ENCODE data around the gene ACD. TPM values are rescaled to one million over a fixed set of nuclear protein-coding genes. Genes with fewer than 3 reads are reported as not detected.
A peak's percentile ranks its signal among the peaks of the same experiment; 100 is the strongest.

Gene ACD
- total and polyA plus RNA-seq, 2 of the 4 experiments (the other 2 are of a cell fraction) = 15.6 to 31.1 TPM

- H3K9me1 ChIP-seq (ENCODE audit: insufficient read depth, low read length) = peaks cover 3% of the 10 kb centered on the region; the same call in 1 of the 2 replicates
- ChIA-PET POLR2A (ENCODE audit: unreplicated experiment) (no interaction called here), CTCF (no interaction called here)
- 0 out of 2 replicates have a peak overlapping the region, but pooled peaks have one; percentile 38 for H3K9ac ChIP-seq (ENCODE audit: low read depth, low read length)
- H2BK5ac ChIP-seq (ENCODE audit: low read depth, low read length, poor library complexity, severe bottlenecking) = no peak overlapping the region
- peak overlapping the region; percentile 71 for H2AFZ ChIP-seq (replicated peaks; ENCODE audit: low read length, poor library complexity)
- H4K8ac ChIP-seq (ENCODE audit: low read depth in 2 of 2, low read length in 2 of 2) = no peak overlapping the region
- no peak overlapping the region for H3K4ac ChIP-seq (ENCODE audit: low read depth, low read length)
- no peak overlapping the region for H2AK5ac ChIP-seq (ENCODE audit: low read depth, low read length)
- H3K4me3 ChIP-seq (ENCODE audit: insufficient read depth, low read depth, low read length) = peak overlapping the region; percentile 51
- H2BK120ac ChIP-seq (ENCODE audit: low read depth, low read length) = no peak overlapping the region
- peaks cover 0 to 3% of the 10 kb centered on the region in 2 experiments; a peak in 1 of 4 replicates for H3K79me1 ChIP-seq (ENCODE audit: low read depth in 1 of 2, low read length in 2 of 2)
- 0 out of 2 replicates have a peak, but pooled peaks cover 1% of the 10 kb centered on the region for H3K36me3 ChIP-seq (ENCODE audit: control insufficient read depth, insufficient read depth, low read length)
- 0% methylated on average over 4 of the region's 68 CpGs; no CpG with 5 or more reads in 1 of the 2 experiments for WGBS, 2 experiments (ENCODE audit: extremely low coverage in 2 of 2, insufficient read length in 1 of 2)
- peaks cover 9% of the 10 kb centered on the region for H4K20me1 ChIP-seq (ENCODE audit: insufficient read depth, low read length)
- ATAC-seq (ENCODE audit: low read depth) (peak; percentile 58), DNase-seq (no peak)
- H3K27ac ChIP-seq (ENCODE audit: insufficient read depth, low read length) = no peak overlapping the region; the same call in 1 of the 2 replicates
- no peak overlapping the region for H3K14ac ChIP-seq (replicated peaks; ENCODE audit: low read depth, low read length)
- no peaks in the 10 kb centered on the region for H3K9me3 ChIP-seq (ENCODE audit: control insufficient read depth, insufficient read depth, low read length)
- in situ Hi-C loops (cut with MboI; ENCODE audit: low sequenced_read_pairs) (no loop called here), dilution Hi-C loops (cut with HindIII; ENCODE audit: low sequenced_read_pairs, unreplicated experiment) (no loop called here), intact Hi-C loops (cut with micrococcal nuclease) (no loop called here)
- no peak overlapping the region for H3K18ac ChIP-seq (ENCODE audit: low read depth, low read length)
- peaks cover 4% of the 10 kb centered on the region; the same call in 1 of the 2 replicates for H3K4me1 ChIP-seq (ENCODE audit: control insufficient read depth, insufficient read depth, low read length)
- no TSS peak for BruUV-seq (replicated peaks)
- H2BK15ac ChIP-seq (ENCODE audit: low read depth, low read length) = no peak overlapping the region
- H3K27me3 ChIP-seq (ENCODE audit: control insufficient read depth, insufficient read depth, low read length) = peaks cover 42% of the 10 kb centered on the region
- no peak overlapping the region for H3K56ac ChIP-seq (ENCODE audit: extremely low read depth, insufficient read depth, low read length)
- H2AK9ac ChIP-seq (replicated peaks; ENCODE audit: low read depth, low read length, poor library complexity) = peak overlapping the region; percentile 37
- H3K23ac ChIP-seq (ENCODE audit: low read depth, low read length) = no peak overlapping the region
- no peak overlapping the region for H4K5ac ChIP-seq (ENCODE audit: low read depth, low read length)
- H3K4me2 ChIP-seq (ENCODE audit: low read depth, low read length) = peak overlapping the region; percentile 87
- H4K91ac ChIP-seq (ENCODE audit: insufficient read depth, low read depth, low read length) = 0 out of 2 replicates have a peak overlapping the region, but pooled peaks have one; percentile 47
- no peak overlapping the region for H2BK20ac ChIP-seq (ENCODE audit: low read depth, low read length)
- TF ChIP-seq CTCF (conservative IDR thresholded peaks at IDR 0.05; ENCODE audit: low read depth, low read length) (peak; percentile 22; the same call in 1 of the 2 replicates), MAFK (IDR thresholded peaks at IDR 0.05; ENCODE audit: low read depth, low read length) (no peak), ELK1 (IDR thresholded peaks at IDR 0.05; ENCODE audit: borderline replicate concordance, low read depth, low read length) (no peak), CHD1 (IDR thresholded peaks at IDR 0.05; ENCODE audit: low read depth, low read length) (no peak), RFX5 (IDR thresholded peaks at IDR 0.05; ENCODE audit: low read depth, low read length) (no peak), BHLHE40 (IDR thresholded peaks at IDR 0.05; ENCODE audit: low read depth, low read length) (no peak), FOS (IDR thresholded peaks at IDR 0.05; ENCODE audit: low read depth, low read length) (no peak), NFE2L2 (IDR thresholded peaks at IDR 0.05; ENCODE audit: low read depth, low read length) (no peak), MXI1 (IDR thresholded peaks at IDR 0.05; ENCODE audit: borderline replicate concordance, low read depth, low read length) (no peak), USF2 (IDR thresholded peaks at IDR 0.05; ENCODE audit: low read depth, low read length) (no peak), CEBPB (IDR thresholded peaks at IDR 0.05; ENCODE audit: low read depth, low read length) (no peak), POLR2A (IDR thresholded peaks at IDR 0.05; ENCODE audit: low read depth, low read length) (peak; percentile 35; the same call in 1 of the 2 replicates), RCOR1 (IDR thresholded peaks at IDR 0.05; ENCODE audit: insufficient replicate concordance, low read length) (no peak), RAD21 (IDR thresholded peaks at IDR 0.05; ENCODE audit: low read length) (no peak), SMC3 (IDR thresholded peaks at IDR 0.05; ENCODE audit: low read depth, low read length) (no peak)
These were observed 6.8 kb downstream of the ACD start for GRCh38 chr16:67653128-67653788.

Data from IMR-90 (cell line).